Measurements from ENCODE around the gene PLGRKT. TPM values are rescaled to one million over a fixed set of nuclear protein-coding genes. Genes with fewer than 3 reads are reported as not detected.

PLGRKT gene
- total and polyA plus RNA-seq, 4 donors = 11.7 to 28.4 (median 22.2) TPM

DNA sequence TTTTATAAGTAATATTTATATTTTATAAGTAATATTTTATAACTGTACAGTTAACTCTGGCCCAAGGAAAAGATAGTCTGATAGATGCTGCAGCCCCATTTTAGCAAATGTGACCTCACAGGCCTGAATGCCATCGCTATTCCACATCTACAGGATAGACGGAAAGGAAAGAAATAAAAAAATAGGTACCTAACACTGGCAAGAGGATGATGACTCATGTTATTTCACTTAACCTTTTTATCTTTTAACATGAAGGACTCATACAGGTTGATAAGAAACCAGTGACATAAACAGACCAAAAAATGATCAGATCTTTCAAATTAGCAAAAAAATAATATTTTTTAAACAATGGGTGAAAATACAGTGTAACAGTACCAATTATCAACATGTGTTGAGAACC lies 15.3 kb upstream of the PLGRKT start:
- ATAC-seq (ENCODE audit: insufficient read depth, low FRiP score) = no peak
- no peak for DNase-seq
- TF ChIP-seq, protein P1, sequence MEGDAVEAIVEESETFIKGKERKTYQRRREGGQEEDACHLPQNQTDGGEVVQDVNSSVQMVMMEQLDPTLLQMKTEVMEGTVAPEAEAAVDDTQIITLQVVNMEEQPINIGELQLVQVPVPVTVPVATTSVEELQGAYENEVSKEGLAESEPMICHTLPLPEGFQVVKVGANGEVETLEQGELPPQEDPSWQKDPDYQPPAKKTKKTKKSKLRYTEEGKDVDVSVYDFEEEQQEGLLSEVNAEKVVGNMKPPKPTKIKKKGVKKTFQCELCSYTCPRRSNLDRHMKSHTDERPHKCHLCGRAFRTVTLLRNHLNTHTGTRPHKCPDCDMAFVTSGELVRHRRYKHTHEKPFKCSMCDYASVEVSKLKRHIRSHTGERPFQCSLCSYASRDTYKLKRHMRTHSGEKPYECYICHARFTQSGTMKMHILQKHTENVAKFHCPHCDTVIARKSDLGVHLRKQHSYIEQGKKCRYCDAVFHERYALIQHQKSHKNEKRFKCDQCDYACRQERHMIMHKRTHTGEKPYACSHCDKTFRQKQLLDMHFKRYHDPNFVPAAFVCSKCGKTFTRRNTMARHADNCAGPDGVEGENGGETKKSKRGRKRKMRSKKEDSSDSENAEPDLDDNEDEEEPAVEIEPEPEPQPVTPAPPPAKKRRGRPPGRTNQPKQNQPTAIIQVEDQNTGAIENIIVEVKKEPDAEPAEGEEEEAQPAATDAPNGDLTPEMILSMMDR (IDR thresholded peaks at IDR 0.05; ENCODE audit: control extremely low read depth, extremely low read depth) = no peak
- no peak overlapping the region for H3K9ac ChIP-seq (ENCODE audit: insufficient read depth in 1 of 2, low read length in 2 of 2)
- H3K27ac ChIP-seq (ENCODE audit: low read depth in 1 of 2, low read length in 1 of 2) = no peak overlapping the region
- H3K27me3 ChIP-seq (ENCODE audit: control insufficient read depth in 3 of 3, insufficient read depth in 3 of 3, low read length in 2 of 3) = no peaks in the 10 kb centered on the region
- 79 to 91% methylated on average over 2 of the region's 2 CpGs for WGBS, 2 donors
- peaks cover 0 to 9% (median 2%) of the 10 kb centered on the region in 5 donors for H3K4me1 ChIP-seq (ENCODE audit: control insufficient read depth in 5 of 5, insufficient read depth in 5 of 5, low read length in 5 of 5)
- H3K36me3 ChIP-seq (ENCODE audit: control insufficient read depth in 4 of 4, insufficient read depth in 4 of 4, low read length in 4 of 4) = peaks cover 0 to 3% (median 1%) of the 10 kb centered on the region in 4 donors
- no peaks in the 10 kb centered on the region for H3K9me3 ChIP-seq (ENCODE audit: control insufficient read depth in 4 of 4, insufficient read depth in 3 of 4, low read length in 3 of 4)
- no peak overlapping the region for H3K4me3 ChIP-seq

DNA sequence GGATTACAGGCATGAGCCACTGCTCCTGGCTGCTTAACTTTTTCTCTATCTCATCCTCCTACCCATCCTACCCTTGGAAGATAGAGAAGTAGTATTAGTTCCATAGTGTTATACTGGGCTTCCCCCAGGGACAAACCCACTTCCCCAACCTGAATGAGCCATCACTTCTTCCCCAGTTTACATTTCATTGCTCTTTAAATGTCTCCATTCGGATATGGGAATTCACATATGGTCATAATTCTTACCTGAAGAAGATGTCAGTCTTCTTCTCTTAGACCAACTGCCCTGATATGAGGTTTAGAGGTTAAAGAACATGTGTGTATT lies 14.5 kb upstream of the PLGRKT start:
- no peaks in the 10 kb centered on the region for H3K27me3 ChIP-seq (ENCODE audit: control insufficient read depth in 3 of 3, insufficient read depth in 3 of 3, low read length in 2 of 3)
- 71 to 74% methylated on average over 1 of the region's 1 CpG for WGBS, 2 donors
- TF ChIP-seq, protein P1 (IDR thresholded peaks at IDR 0.05; ENCODE audit: control extremely low read depth, extremely low read depth) = no peak
- peak overlapping the region in 1 of 2 donors; percentile 70 for H3K27ac ChIP-seq (ENCODE audit: low read depth in 1 of 2, low read length in 1 of 2)
- H3K9ac ChIP-seq (ENCODE audit: insufficient read depth in 1 of 2, low read length in 2 of 2) = no peak overlapping the region
- H3K4me1 ChIP-seq (ENCODE audit: control insufficient read depth in 5 of 5, insufficient read depth in 5 of 5, low read length in 5 of 5) = peaks cover 0 to 9% (median 2%) of the 10 kb centered on the region in 5 donors
- H3K36me3 ChIP-seq (ENCODE audit: control insufficient read depth in 4 of 4, insufficient read depth in 4 of 4, low read length in 4 of 4) = peaks cover 0 to 2% (median under 1%) of the 10 kb centered on the region in 4 donors
- DNase-seq (no peak), ATAC-seq (ENCODE audit: insufficient read depth, low FRiP score) (no peak)
- no peak overlapping the region for H3K4me3 ChIP-seq
- H3K9me3 ChIP-seq (ENCODE audit: control insufficient read depth in 4 of 4, insufficient read depth in 3 of 4, low read length in 3 of 4) = no peaks in the 10 kb centered on the region

DNA sequence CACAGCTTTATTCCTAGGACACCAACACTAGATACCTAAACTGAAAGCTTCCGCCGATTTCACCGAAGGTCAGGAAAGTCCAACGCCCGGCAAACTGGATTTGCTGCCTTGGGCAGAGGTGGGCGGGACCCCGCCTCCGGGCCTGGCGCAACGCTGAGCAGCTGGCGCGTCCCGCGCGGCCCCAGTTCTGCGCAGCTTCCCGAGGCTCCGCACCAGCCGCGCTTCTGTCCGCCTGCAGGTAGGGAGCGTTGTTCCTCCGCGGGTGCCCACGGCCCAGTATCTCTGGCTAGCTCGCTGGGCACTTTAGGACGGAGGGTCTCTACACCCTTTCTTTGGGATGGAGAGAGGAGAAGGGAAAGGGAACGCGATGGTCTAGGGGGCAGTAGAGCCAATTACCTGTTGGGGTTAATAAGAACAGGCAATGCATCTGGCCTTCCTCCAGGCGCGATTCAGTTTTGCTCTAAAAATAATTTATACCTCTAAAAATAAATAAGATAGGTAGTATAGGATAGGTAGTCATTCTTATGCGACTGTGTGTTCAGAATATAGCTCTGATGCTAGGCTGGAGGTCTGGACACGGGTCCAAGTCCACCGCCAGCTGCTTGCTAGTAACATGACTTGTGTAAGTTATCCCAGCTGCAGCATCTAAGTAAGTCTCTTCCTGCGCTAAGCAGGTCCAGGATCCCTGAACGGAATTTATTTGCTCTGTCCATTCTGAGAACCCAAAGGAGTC lies 12.8 kb upstream of the PLGRKT start, which contains the start of gene CD274:
Gene CD274 (plus strand): TSS at position 184 of the 733 bp plus-strand sequence. CDS start 5,572 bp downstream, outside the sequence.
- DNase-seq = peak; percentile 80 to 89 (median 85)

More for the DNA sequence above, 12.8 kb upstream of the PLGRKT start, which contains the start of gene CD274:
- Histone ChIP-seq H3K9me3 (ENCODE audit: control insufficient read depth in 4 of 4, insufficient read depth in 3 of 4, low read length in 3 of 4) (no peaks in the 10 kb centered on the region), H3K27me3 (ENCODE audit: control insufficient read depth in 3 of 3, insufficient read depth in 3 of 3, low read length in 2 of 3) (no peaks in the 10 kb centered on the region), H3K4me3 (peak within 1 kb of the TSS; percentile 62), H3K9ac (ENCODE audit: insufficient read depth in 1 of 2, low read length in 2 of 2) (peak within 1 kb of the TSS; percentile 53 to 77), H3K36me3 (ENCODE audit: control insufficient read depth in 4 of 4, insufficient read depth in 4 of 4, low read length in 4 of 4) (no peaks in the 10 kb centered on the region), H3K27ac (ENCODE audit: low read depth in 1 of 2, low read length in 1 of 2) (peak within 1 kb of the TSS; percentile 86), H3K4me1 (ENCODE audit: control insufficient read depth in 5 of 5, insufficient read depth in 5 of 5, low read length in 5 of 5) (peaks cover 0 to 9% (median 2%) of the 10 kb centered on the region in 5 donors)
- TF ChIP-seq, protein P1 (IDR thresholded peaks at IDR 0.05; ENCODE audit: control extremely low read depth, extremely low read depth) = peak; percentile 58
- ATAC-seq (ENCODE audit: insufficient read depth, low FRiP score) = peak; percentile 97
- 4 to 7% methylated on average over 36 of the region's 36 CpGs for WGBS, 2 donors
